HG03378 (cell line): ENCODE data around the gene CD68.

Experiments used
- ATAC-seq: cut with Tn5 transposase; IDR thresholded peaks from one replicate; pipeline ENCODE4 v1.9.1; 2021; ENCODE audit warnings: mild to moderate bottlenecking, moderate library complexity; ENCODE audit not compliant: unreplicated experiment

Gene CD68

GRCh38 chr17:7579001-7579833, at the start of gene CD68:
Gene CD68, plus strand, starts transcription at chr17:7579638. Its CDS starts 40 bp downstream, at chr17:7579678.
- ATAC-seq, result no peak

DNA sequence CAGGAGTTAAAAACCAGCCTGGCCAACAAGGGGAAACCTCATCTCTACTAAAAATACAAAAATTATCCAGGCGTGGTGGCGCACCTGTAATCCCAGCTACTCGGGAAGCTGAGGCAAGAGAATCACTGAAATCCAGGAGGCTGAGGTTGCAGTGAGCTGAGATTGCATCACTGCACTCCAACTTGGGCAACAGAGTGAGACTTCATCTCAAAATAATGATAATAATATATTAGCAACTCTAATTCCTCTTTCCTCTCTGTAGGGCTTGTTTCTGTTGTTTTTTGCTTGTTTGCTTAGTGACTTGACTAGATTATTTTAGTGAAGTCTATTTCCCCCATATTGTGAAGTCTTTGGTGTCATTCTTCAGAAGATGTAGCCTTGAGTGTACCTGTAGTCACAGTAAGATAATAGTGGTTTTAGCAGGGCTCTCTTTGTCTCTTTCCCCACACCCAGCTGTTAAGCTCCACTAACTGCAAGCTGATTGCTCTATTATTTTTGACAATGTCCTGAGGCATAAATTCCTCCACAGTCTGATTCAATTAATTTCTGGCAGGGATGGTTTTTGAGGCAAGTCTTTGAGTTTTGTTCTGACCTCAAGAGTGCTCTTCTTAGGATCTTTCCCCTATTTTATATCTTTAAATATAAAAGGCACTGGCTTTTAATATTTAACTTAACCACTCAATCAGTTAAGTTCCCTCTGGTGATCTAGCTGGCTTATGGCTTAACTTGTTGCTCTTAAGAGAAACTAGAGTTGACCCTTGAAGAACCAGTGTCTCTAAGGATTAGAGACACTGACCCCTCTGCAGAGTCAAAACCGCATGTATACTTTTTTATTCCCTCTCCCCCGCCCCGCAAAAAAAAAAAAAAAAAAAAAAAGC, 49.2 kb upstream of the CD68 start:
- no peak for ATAC-seq

DNA sequence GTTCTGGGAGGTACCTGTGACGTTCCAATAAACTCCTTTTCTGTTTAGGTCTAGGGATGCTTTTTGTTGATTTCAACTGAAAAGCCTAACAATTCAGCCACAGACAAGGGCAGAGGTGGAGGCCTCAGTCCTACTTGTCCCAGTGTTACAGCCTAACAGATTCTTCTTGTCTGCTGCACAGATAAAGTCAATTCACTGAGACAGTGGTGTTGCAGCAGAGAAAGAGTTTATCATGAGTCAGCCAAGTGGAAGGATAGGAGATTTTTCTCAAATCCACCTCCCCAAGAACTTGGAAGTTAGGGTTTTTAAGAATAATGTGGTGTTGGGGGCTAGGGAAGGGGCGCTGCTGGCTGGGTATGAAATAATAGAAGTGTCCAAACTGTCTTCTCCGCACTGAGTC, 41.4 kb upstream of the CD68 start:
- no peak for ATAC-seq

DNA sequence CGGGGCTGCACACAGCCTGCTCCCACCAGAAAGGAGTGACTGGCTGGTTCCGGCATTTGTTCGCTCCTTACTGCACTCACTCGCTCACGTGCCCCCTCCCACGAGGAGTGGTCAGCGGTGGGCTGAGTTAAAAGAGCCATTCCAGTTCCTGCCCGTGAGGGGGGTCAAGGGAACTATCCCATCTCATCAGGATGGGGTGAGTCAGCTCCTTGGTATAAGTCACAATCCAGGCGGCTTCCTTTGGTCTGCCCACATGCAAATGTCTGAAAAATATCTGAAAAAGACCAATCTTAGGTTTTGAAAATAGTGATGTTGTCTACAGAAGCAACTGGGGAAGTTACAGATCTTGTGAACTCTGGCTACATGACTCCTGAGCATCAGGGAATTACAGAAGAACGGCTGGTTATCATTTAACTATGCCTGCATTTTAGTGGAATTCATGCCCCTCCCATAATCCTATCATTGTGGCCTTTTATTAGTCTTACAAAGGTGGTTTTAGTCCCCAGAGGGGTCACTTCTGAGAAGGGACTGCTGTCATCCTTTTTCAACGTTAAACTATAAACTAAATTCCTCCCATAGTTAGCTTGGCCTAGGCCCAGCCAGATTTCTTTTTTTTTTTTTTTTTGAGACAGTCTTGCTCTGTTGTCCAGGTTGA, 40.4 kb upstream of the CD68 start:
- ATAC-seq, result no peak

GRCh38 chr17:7541074-7541621, 38.3 kb upstream of the CD68 start:
- ATAC-seq, result no peak

- ATAC-seq, result no peak
These were observed 34.5 kb upstream of the CD68 start for GRCh38 chr17:7544911-7545310.

DNA sequence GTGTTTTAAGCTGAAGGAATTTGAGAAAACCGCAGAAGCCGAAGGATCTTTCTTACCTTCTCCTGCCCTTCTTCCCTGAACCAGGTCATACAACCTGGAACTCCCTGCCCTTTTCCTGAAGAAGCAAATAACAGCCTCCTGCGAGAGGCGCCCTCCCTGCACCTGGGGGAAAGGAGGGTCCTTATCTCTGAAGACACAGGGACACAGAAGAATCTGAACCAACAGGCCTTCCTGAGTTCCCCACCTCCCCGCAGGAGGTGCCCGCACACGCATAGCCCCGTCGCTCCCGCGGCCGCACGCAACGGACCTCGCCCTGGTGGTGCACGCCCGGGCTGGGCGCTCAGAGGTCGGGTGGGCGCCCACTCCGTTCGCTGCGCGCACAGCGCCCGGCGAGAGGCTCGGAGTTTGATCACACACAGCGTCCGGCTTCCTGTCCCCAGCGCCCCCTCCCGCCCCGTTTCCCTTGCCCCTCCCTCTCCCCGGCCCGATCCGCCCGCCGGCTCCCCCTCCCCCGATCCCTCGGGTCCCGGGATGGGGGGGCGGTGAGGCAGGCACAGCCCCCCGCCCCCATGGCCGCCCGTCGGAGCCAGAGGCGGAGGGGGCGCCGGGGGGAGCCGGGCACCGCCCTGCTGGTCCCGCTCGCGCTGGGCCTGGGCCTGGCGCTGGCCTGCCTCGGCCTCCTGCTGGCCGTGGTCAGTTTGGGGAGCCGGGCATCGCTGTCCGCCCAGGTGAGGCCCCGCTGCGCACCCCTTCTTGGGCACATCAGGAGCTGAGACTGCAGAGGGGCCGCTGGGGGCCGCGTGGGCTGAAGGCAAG, 30.6 kb upstream of the CD68 start, which contains the start of gene TNFSF12:
TNFSF12 (plus strand) TSS at position 474 of the 816 bp plus-strand sequence; CDS start at position 570, 96 bp downstream.
- no peak for ATAC-seq

DNA sequence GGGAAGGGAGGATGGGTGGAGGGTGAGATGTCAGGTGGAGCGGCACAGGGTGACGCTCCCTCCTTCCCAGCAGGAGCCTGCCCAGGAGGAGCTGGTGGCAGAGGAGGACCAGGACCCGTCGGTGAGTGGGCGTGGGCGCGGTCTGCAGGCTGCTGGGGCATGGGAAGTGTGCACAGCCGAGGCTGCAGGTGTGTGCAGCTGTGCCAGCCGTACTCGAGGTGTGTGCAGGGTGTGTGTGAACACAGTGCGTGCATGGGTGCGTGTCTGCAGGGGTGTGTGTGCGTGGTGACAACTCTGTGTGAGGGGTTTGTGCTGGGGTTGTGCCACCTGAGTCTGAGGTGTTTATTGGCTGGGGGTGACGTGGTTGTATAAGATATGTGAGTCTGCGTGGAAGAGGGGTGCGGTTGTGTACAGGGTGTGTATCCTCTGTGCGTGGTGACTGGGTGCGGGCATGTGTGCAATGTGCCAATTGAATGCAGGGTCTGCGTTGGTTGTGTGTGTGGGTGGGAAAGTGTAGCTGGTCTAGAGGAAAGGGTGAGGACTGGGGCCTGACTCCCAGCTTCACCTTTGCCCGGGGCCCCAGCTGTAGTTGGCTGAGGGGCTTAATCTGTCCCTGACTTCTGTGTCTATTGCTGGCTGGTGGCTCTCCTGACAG, 29.9 kb upstream of the CD68 start:
- ATAC-seq, result no peak

GRCh38 chr17:7550344-7550743, 29.1 kb upstream of the CD68 start:
- no peak for ATAC-seq

GRCh38 chr17:7551396-7551795, 28.0 kb upstream of the CD68 start:
- ATAC-seq, result no peak

DNA sequence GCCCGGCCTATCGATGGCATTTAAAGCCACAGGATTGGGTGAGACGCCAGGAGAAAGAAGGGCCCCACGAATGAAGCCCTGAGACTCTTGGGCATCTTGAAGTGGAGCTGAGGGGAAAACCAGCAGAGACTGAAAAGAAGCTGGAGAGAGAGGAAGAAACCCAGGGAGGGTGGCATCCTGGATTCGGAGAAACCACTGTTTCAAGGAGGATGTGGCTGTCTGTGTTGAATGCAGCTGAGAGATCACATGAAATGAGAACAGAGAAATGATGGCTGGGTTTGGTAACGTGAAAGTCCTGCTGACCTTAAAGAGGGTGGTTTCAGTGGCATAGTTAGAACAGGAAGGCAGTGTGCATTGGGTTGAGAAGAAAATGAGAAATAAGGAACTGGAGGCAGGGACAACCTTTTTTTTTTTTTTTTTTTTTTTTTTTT, 26.8 kb upstream of the CD68 start:
- peak; percentile 65 for ATAC-seq

GRCh38 chr17:7553356-7553755, 26.1 kb upstream of the CD68 start:
- no peak for ATAC-seq

DNA sequence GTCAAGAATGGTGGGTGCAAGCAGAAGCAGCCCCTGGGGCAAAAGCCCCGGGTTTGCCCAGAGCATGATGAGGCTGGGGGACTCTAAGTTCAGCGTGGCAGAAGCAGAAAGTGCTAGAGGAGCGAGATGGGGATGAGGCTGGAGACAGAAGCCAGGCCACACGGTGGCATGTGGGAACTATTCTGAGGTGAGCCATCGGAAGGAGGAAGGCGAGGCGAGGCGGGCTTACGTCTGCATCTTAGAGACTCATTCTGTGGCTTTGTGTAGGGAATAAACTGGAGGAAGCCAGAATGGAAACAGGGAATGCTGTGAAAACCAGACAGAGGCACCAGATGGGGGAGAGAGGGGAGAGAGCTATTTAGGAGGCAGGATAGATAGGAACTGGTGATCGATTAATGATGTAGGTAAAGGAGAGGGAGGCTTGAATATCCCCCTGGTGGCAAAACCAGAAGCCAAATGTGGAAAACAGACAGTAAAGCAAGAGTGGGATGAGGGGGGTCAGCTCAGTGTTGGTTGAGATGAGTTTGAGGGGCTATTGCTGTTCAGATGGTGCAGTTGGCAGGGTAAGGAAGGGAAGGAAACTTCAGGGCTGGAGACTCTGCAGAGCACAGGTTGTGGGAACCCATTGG, 24.0 kb upstream of the CD68 start:
- no peak for ATAC-seq

GRCh38 chr17:7556627-7557026, 22.8 kb upstream of the CD68 start:
- no peak for ATAC-seq

GRCh38 chr17:7557147-7557764, 22.2 kb upstream of the CD68 start:
- no peak for ATAC-seq

DNA sequence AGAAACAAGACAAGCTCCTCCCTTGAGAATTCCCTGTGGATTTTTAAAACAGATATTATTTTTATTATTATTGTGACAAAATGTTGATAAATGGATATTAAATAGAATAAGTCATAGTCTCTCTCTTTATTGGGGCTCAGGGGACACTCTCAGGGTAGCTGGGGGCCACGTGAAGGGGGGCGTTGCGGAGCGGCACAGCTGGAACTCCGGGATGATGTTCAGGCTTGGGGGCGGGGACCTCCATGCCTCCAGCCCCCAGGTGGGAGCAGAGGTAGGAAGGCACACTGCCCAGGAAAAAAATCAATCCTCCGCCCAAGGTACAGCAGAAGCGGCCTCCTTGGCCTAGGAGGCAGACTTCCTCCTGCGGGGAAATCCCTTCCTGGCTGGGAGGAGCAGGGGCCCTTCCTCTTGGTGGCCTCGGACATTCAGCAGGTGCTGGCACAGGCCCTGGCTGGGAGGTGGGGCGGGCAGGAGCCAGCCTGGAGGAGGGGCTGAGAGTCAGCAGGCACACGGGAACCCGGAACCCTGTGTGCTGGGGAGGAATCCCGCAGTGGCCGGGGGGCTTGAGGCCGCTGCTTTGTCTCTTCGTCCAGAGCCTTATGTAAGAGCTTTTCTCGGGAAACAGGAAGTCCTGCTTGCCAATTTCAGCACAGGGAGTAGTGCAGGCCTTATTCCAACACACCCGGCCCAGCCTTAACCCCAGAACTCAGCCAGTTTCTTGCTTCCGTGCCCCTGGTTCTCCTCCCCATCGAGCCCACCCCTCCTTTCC, 21.5 kb upstream of the CD68 start:
- ATAC-seq, result no peak

DNA sequence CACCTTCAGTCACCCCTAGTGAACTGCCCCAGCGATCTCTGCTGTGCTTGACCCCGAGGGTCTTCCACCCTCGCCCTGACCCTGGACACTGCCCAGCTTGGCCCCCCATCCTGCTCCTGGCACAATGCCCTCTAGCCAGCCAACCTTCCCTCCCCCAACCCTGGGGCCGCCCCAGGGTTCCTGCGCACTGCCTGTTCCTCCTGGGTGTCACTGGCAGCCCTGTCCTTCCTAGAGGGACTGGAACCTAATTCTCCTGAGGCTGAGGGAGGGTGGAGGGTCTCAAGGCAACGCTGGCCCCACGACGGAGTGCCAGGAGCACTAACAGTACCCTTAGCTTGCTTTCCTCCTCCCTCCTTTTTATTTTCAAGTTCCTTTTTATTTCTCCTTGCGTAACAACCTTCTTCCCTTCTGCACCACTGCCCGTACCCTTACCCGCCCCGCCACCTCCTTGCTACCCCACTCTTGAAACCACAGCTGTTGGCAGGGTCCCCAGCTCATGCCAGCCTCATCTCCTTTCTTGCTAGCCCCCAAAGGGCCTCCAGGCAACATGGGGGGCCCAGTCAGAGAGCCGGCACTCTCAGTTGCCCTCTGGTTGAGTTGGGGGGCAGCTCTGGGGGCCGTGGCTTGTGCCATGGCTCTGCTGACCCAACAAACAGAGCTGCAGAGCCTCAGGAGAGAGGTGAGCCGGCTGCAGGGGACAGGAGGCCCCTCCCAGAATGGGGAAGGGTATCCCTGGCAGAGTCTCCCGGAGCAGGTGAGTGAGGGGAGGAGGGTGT, 20.7 kb upstream of the CD68 start, which contains the start of gene TNFSF13:
TNFSF13 (plus strand) TSS at position 207 of the 776 bp plus-strand sequence; CDS start at position 497, 290 bp downstream.
- ATAC-seq, result no peak
